Embryonic facial prominence (tissue), 1 donor: Measurements from ENCODE around the gene CSF2RB.
"Not testable (repeated sequence)": the region's sequence is repeated elsewhere in the genome, so short reads cannot be mapped to it uniquely, and the experiment has no call there.

ENCODE experiments used
- DNase-seq: peaks from one replicate; pipeline ENCODE4 v3.0.0-alpha.2; 2016; ENCODE audit errors: extremely low spot score

The CSF2RB gene

GRCh38 chr22:36968249-36968964 lies 55.0 kb downstream of the CSF2RB start:
- no peak for DNase-seq

GRCh38 chr22:36971341-36972125 lies 58.1 kb downstream of the CSF2RB start:
- no peak for DNase-seq

GRCh38 chr22:36976606-36977005 lies 63.2 kb downstream of the CSF2RB start:
- DNase-seq = no peak

- no peak for DNase-seq
These were observed 64.0 kb downstream of the CSF2RB start for GRCh38 chr22:36977401-36977861.

DNA sequence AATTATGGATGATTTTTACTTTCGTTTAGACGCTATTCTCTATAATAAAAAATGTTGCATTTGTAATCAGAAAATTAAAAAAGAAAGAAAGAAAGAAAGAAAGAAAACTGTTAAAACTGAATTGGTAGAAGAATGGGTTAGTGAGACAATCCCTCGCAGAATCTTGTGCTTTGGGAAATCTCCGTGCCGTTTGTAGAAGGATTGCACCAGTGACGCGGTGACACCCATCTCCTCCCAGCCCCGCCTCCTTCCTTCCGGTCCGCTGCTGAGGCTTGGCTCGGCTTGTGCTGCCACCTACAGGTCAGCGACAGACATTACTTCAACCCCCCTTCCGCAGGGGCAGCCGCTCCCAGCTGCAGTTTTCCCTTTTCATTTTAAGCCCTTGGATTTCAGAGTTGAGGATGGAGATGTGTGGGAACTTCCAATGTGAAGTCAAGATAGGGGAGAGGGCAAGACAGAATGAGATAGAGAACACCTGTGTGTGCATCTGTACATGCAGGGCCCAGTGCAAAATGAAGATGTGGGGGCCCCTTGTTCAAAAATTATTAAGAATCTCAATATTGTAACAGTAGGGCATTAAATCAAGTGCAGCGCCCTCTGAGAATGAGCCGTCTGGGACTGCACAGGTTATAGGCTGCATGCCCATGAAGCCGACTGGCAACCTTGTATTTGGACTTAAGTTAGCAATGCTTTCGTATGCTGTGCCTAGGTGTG lies 64.7 kb downstream of the CSF2RB start:
- peak; percentile 87 for DNase-seq

DNA sequence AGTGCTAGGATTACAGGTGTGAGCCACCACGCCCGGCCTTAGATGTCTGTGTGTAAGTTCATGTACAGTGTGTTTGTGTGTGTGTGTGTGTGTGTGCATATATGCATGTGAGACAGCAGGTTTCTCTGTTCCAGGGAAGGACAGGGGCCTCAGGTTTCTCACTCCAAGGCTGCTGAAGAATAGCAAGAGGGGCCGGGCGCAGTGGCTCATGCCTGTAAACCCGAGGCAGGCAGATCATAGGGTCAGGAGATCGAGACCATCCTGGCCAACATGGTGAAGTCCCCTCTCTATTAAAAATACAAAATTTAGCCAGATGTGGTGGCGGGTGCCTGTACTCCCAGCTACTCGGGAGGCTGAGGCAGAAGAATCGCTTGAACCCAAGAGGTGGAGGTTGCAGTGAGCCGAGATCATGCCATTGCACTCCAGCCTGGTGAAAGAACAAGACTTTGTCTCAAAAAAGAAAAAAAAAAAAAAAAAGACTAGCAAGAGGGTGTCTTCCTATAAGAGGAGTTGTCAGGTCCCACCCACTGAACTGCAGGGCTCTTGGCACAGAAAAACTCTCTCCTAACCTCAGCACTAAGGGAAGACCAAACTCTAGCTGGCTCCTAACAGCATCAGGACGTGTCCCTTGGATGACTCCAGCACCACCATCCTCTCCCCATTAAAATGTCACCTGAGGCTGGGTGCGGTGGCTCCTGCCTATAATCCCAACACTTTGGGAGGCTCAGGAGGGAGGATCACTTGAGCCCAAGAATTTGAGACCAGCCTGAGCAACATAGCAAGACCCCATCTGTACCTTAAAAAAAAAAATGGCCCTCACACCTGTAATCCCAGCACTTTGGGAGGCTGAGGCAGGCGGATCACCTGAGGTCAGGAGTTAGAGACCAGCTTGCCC lies 65.8 kb downstream of the CSF2RB start:
- DNase-seq = no peak

DNA sequence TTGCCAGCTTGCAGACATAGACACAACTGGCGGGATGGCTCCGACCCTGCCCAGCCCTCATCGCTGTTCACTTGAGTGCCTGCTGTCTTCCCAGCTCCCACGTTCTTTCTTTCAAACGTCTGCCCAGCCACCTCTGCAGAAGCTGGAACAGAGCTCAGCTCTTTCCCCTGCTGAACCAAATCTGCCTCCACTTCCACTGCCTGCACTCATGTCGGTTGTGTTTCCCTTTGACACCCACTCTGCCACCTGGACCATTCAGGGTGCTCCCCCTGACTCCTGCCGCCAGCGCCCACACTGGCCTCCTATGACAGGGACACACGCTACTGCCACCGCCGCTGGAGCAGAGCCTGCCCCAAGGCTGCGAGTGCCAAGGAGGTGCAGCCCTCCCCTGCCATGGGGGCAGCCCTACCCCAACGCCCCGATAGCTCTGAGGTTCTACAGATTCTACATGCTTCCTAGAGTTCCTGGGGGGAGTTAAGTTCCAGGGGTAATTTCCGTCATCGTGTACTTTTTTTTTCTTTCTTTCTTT lies 67.9 kb downstream of the CSF2RB start:
- no peak for DNase-seq

DNA sequence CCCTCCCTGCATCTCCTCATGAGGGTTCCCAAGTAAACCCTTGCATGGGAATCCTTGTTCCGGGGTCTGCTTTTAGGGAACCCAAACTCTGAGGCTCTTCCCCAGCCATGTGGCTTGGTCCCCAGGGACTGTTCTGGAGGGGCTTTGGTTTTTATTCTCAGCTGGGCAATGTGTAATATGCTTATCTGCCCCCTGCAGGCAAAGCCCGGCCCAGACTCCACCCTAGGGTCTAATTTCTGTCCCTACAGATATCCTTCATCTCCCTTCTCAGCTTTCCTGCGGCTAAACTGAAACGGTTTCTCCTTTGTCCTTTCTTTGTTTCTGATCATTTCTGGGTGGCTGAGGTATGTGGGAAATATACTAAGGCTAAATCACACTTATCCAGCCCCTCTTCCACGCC lies 68.7 kb downstream of the CSF2RB start:
- DNase-seq = no peak

GRCh38 chr22:36985211-36985889 lies 71.9 kb downstream of the CSF2RB start:
- no peak for DNase-seq

DNA sequence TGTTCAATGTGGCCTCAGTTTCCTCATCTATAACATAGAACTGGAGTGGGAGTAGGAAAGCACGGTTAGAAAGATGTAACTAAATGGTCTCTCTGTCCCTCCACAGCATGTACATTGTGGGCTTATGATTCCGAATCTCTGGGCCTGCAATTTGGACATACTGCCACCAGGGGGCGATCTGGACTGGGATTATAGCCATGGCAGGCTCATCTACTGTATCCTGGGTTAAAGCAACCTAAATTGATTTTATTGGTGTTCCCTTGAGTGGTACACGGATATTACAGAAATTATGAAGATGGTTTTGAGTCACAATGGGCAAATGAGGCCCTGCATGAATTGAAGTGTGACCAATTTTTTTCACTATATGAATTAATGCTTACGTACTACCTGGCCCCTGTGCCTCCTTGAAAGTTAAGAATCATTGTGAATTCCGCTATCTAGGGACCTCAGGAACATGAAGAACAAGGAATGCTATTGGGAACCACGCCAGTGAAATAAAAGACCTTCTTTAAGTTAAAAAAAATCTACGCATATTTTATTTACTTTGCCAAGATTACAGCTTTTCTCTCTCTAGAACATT lies 72.9 kb downstream of the CSF2RB start:
- no peak for DNase-seq

DNA sequence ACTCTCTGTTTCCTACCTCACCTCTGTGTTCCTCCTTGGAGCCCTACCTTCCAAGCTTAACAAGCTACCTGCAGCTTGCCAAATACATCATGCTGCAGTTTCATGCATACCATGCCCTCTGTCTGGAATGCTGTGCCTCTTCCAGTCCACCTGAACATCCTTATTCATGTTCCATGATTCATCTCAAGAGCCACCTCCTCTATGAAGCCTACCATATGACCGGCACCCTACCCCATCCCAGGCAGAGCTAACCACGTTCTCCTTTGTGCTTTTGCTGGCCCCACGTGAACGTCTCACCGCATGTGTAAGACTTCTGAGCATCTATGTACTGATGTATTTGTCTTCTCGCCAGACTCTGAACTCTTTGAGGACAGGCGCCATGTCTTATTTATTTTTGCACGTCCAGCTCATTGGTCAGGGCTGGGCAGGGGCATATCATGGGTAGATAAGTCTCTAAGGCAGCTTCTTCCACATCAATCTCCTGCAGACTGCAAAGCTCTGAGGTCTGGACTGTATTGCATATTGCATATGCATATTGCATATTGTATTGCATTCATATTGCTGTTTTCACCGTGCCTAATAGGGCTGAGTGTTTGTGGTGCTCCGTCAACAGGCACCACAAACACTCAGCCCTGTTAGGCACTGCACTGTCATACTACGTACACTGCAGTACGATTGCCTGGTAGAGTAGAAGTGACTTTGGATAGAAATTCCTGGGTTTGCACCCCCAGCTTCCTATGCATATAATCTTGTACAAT lies 74.8 kb downstream of the CSF2RB start:
- DNase-seq = no peak

DNA sequence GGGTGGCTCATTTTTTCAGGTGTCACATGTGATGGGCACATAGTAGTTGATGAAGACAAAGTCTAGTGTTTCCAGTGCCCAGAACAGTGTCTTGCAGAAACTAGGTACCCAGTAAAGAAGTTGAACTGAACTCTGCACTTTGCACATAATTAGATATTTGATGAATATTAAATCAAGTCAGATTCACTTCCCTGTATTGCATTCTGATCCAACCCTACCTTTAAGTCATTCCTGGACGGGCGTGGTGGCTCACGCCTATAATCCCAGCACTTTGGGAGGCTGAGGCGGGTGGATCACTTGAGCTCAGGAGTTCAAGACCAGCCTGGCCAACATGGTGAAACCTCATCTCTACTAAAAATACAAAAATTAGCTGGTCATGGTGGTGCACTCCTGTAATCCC lies 75.6 kb downstream of the CSF2RB start:
- not testable (repeated sequence) for DNase-seq
